GM23248 (cell line): ENCODE data around the gene KAT2B.

Experiments
- EZH2 ChIP-seq: fragments of 200-600 bp; sonication (generic); IDR thresholded peaks from 2 replicates; pipeline ENCODE4 v1.6.1; 2018; ENCODE audit warnings: antibody characterized with exemption, mild to moderate bottlenecking; ENCODE audit not compliant: insufficient read depth, poor library complexity, severe bottlenecking
- EZH2phosphoT487 ChIP-seq: fragments of 200-600 bp; sonication (generic); IDR thresholded peaks from 2 replicates; pipeline ENCODE4 v1.6.1; 2018; ENCODE audit warnings: antibody characterized with exemption, moderate library complexity, mild to moderate bottlenecking, low read depth; ENCODE audit not compliant: insufficient read depth

GRCh38 chr3:20079621-20080020 lies 39.4 kb downstream of the KAT2B start:
- TF ChIP-seq EZH2phosphoT487: no peak
- no peak for TF ChIP-seq EZH2
